GM10847 (cell line): ENCODE measurements around the gene RTRAF.
A peak's percentile ranks its signal among the peaks of the same experiment; 100 is the strongest.

Experiments
- POLR2A ChIP-seq: IDR thresholded peaks from 2 replicates; pipeline ENCODE4 v1.6.1; 2011; ENCODE audit not compliant: insufficient read length; ENCODE audit errors: extremely low read depth

Gene RTRAF

DNA sequence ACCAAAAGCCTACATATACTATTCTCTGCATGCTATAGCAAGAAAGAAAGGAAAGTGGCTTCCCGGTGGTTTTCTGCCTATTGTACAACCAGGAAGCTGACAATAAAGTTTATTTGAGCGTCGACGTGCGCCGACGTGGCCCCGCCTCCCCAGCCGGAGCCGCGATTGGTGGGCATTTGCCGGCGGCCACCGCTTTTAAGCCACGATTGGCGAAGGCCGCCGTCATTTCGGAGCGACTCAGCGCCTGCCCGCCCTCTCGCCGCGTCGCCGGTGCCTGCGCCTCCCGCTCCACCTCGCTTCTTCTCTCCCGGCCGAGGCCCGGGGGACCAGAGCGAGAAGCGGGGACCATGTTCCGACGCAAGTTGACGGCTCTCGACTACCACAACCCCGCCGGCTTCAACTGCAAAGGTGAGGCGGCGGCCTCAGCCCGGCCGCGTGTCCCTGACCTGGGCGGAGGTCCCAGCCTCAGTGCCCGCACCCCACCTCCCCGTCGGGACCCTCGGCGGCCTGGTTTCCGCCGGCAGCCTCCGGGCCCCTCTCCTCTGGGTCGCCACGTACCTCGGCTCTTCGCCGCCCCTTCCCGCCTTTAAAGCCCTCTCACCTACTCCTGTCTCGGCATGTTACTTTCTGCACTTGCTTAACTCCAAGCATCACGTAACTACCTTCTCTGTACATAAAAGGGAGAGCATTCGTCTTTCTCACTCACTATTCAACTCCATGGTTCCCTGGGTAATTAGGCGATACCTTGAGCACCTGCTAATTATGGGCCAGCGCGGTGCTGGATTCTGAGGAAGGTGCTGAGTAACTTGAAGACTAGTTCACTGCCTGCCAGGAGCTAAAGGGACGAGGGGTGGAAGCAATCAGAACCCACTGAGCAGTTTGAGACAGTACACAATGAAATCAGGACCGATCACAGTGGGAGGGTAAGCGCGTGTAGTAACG is at the start of gene RTRAF:
RTRAF (plus strand) TSS at position 254 of the 942 bp plus-strand sequence; CDS start at position 348, 94 bp downstream.
- TF ChIP-seq POLR2A = peak; percentile 87

GRCh38 chr14:51939755-51940301 is 49.5 kb upstream of the RTRAF start:
- no peak for TF ChIP-seq POLR2A

DNA sequence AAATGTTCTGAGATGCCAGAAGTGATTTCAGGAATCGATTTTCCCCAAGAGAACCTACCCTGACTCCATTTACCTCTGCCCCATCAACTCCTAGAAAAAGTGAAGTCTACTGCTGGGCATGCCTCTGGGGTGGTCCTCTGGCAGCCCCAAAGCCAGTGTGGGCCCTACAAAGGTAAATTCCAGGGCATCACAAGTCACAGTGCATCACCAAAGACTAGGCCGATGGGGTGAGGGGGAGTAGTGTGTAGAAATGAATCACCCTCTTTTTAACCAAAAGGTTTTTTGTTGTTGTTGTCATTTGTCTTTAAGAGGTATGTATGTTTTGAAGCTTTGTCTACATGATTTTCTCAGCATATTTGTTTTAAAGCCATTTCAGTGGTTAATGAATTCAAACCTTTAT is 46.4 kb upstream of the RTRAF start:
- TF ChIP-seq POLR2A = no peak

- TF ChIP-seq POLR2A = no peak
These were observed 39.3 kb upstream of the RTRAF start for GRCh38 chr14:51950007-51950406.

DNA sequence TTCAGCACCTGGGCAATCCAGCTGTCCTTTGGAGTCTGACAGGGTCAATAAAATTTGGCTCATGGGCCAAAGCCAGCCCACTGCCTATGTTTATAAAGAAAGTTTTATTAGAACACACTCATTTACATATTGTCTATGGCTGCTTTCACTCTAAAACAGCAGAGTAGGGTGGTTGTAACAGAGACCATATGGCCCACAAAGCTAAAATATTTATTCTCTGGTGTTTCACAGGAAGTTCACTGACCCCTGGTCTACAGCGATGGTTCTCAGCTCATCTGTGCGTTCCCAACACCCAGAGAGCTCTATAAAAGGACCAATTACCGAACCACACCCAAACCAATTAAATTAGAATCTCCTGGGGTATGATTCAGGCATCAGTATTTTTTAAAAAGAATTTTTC is 37.7 kb upstream of the RTRAF start:
- no peak for TF ChIP-seq POLR2A

GRCh38 chr14:51954031-51954430 is 35.3 kb upstream of the RTRAF start:
- no peak for TF ChIP-seq POLR2A

GRCh38 chr14:51954657-51955056 is 34.7 kb upstream of the RTRAF start:
- TF ChIP-seq POLR2A = no peak

GRCh38 chr14:51957950-51958349 is 31.4 kb upstream of the RTRAF start:
- TF ChIP-seq POLR2A = no peak

- TF ChIP-seq POLR2A = no peak
These were observed 29.4 kb upstream of the RTRAF start for GRCh38 chr14:51959928-51960327.

DNA sequence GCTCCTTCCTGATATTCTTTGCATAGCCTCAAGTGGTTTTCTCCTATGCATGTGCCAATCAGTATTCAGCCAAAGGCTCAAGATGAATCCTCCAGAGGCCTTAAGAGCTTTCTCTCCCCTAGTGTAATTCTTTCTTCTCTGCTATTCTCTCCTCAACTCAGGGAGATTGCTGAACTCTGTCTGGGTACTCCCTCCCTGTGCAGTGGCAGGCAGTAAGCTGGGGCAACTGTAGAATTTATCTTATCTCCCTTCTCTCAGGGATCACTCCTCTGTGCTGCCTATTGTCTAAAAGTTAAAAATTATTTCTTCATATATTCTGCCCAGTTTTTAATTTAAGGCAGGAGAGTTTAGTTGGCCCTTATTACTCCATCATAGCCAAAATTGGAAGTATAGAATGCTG is 28.5 kb upstream of the RTRAF start:
- TF ChIP-seq POLR2A = no peak

- TF ChIP-seq POLR2A = no peak
These were observed 26.6 kb upstream of the RTRAF start for GRCh38 chr14:51962711-51963110.

GRCh38 chr14:51963286-51963685 is 26.1 kb upstream of the RTRAF start:
- TF ChIP-seq POLR2A = no peak

GRCh38 chr14:51967521-51967920 is 21.8 kb upstream of the RTRAF start:
- no peak for TF ChIP-seq POLR2A

DNA sequence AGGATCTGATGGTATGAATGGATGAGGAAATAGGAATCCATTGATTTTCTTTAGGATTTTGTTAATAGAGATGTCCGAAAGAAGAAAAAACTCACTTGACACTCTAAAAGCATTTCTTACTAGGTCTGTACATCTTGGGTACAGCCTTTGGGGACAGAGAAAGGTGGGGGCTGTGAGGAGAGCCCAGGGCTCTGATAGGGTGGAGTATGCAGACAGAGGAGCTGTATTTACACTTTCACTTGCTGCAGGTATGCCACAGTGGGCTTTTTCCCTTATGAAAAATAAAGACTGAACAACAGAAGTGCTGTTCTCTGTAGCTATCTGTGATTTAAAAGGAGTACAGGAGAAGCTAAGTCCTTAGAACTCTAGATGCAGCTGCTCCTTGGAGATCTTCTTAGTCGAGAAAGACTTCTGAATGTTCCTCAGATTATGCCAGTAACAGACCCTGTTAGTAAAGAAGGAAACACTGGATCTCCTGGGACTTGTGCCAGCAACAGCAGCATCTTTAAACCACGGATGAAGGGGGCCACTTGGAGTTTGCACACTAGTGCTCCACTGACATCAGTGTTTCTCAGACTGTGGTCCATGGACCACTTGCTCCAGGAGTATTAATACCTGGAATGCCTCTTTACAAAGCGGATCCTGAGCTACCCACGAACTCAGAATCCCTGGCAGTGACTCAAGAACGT is 19.4 kb upstream of the RTRAF start:
- TF ChIP-seq POLR2A = no peak

DNA sequence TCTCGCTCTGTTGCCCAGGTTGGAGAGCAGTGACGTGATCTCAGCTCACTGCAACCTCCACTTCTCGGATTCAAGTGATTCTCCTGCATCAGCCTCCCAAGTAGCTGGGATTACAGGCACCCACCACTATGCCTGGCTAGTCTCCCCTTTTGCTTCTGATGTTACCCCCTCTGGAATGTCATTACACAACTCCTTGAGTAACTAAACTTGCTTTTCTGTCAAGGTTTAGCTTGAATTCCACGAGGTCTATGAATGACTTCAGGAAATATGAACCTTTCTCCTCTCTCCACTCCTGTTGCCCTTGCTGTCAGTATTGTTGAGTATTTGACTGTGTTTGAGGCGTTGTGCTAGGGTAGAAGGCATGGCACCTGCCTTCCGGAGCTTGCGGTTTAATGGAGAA is 16.8 kb upstream of the RTRAF start:
- TF ChIP-seq POLR2A = no peak

DNA sequence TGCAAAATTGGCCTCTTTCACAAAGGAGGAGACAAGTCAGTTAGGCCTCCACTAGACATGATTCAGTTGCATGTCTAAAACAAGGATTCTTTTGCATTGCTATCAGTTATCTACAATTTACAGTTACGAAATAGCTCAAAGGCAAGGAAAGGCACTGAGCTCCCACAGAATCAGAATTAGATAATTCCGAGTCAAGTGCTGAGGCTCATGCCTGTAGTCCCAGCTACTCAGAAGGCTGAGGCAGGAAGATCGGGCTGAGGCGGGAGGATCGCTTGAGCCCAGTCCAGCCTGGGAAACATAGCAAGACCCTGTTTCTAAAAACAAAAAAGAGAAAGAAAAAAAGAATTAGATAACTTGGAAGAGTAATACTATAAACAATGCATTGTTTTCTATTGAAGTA is 12.3 kb upstream of the RTRAF start:
- TF ChIP-seq POLR2A = no peak
